Astrocyte of the spinal cord (primary cell): ENCODE data around the gene SYDE1.

Source experiments
- DNase-seq: peaks from one replicate; pipeline ENCODE4 v3.0.0; 2011; ENCODE audit warnings: low read depth, low spot score
- H3K4me3 ChIP-seq: 2 replicates; pipeline ENCODE4 v1.5.1; 2011; ENCODE audit warnings: low read depth, mild to moderate bottlenecking, low read length, moderate library complexity
- in situ Hi-C: cut with HindIII; loops from 2 replicates; pipeline ENCODE4 v1.10.0; 2017; ENCODE audit warnings: low sequenced_read_pairs
- TF ChIP-seq, protein P1 (sequence below): IDR thresholded peaks from 2 replicates; pipeline ENCODE4 v1.5.1; 2012; ENCODE audit warnings: low read depth, mild to moderate bottlenecking, low read length, inconsistent platforms

Gene SYDE1

DNA sequence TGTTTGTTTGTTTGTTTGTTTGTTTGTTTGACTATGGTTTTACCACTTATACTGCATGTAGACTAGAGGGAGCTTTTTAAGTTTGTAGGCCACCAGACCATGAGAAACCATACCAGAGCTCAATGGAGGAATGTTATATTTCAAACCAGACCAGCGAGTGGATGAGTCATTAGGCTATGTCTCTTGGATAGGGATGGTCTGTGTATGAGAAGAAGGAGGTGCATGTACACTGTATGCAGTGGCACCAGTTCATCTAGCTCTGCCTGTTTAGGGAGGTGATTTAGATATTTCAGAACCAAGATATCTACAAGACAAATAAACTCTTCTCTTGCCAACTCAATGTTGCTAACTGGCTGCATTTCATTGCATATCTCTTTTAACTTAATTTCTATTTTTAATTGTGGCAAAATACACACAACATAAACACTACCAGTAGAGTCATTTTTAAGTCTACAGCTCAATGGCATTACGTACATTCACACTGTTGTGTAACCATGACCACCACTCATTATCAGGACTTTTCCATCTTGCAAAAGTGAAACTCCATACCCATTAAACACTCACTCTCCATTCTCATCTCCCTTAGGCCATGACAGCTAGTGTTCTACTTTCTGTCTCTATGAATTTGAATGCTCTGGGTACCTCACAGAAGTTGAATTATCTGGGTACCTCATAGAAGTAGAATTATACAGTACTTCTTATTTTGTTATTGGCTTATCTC lies 29.2 kb downstream of the SYDE1 start:
- in situ Hi-C loops: no loop called here
- no peak overlapping the region for H3K4me3 ChIP-seq
- DNase-seq: no peak
- TF ChIP-seq, protein P1, sequence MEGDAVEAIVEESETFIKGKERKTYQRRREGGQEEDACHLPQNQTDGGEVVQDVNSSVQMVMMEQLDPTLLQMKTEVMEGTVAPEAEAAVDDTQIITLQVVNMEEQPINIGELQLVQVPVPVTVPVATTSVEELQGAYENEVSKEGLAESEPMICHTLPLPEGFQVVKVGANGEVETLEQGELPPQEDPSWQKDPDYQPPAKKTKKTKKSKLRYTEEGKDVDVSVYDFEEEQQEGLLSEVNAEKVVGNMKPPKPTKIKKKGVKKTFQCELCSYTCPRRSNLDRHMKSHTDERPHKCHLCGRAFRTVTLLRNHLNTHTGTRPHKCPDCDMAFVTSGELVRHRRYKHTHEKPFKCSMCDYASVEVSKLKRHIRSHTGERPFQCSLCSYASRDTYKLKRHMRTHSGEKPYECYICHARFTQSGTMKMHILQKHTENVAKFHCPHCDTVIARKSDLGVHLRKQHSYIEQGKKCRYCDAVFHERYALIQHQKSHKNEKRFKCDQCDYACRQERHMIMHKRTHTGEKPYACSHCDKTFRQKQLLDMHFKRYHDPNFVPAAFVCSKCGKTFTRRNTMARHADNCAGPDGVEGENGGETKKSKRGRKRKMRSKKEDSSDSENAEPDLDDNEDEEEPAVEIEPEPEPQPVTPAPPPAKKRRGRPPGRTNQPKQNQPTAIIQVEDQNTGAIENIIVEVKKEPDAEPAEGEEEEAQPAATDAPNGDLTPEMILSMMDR: no peak

DNA sequence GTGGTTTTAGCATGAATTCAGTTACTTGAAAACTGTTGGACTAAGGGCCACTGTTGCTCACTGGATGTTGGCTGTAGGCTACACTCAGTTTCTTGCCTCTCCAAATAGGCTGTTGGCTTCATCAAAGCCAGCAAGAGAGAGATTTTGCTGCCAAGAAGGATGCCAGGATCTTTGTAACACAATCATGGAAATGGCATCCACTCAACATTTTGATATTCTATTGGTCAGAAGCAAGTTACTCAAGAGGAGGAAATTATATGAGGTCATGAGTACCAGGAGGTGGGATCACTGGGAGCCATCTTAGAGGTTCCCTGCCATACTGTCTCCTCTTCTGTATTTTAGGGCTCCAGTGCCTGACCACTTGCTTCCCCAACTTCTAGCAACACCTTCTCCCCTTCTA lies 30.6 kb downstream of the SYDE1 start:
- TF ChIP-seq, protein P1: no peak
- DNase-seq: no peak

DNA sequence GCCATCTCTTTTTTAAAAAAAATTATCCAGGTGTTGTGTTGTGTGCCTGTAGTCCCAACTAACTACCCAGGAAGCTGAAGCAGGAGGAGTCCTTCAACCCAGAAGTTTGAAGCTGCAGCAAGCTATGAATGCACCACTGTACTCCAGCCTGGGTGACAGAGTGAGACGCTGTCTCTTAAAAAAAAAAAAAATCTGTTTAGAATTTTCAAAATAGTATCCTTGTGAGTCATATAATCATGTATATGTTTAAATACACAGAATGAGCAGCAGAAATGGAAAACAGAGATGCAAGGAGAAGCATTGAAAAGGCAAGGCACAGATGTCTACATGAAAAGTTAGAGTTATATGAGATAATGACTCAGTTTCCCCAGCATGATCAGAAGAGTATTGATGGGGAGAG lies 31.2 kb downstream of the SYDE1 start:
- no peak for DNase-seq
- TF ChIP-seq, protein P1: no peak
- no peak overlapping the region for H3K4me3 ChIP-seq
- in situ Hi-C loops: no loop called here

More for the DNA sequence above, 30.6 kb downstream of the SYDE1 start:
- H3K4me3 ChIP-seq: no peak overlapping the region
- in situ Hi-C loops: no loop called here

DNA sequence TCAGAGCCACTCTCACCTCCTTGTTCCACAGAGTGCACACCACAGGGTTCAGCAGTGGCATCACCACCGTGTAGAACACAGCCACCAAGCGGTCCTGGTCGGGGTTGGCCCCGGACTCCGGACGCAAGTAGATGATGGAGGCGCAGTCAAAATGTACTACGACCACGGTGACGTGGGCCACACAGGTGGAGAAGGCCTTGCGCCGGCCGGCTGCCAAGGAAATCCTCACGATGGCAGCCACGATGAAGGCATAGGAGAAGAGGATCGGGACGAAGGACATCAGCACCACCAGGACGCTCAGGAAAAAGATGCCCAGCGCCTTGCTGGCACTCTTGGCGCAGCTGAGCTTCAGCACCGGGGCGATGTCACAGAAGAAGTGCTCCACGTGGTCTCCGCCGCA lies 33.9 kb downstream of the SYDE1 start:
- no peak for DNase-seq
- in situ Hi-C loops: no loop called here

DNA sequence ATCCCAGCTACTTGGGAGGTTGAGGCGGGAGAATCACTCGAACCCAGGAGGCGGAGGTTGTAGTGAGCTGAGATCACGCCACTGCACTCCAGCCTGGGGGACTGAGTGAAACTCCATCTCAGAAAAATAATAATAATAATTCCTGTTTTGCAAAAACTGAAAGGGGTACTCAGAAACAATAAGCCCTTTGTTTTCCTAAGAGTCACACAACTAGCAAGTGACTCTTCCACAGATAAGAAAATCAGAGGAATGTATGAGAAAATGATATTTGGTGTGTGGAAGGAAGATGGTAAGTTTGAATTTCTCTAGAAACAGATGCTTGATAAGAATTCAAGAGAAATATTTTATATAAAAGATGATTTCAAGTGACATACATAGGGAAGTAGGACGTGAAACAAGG lies 35.1 kb downstream of the SYDE1 start:
- TF ChIP-seq, protein P1: no peak
- H3K4me3 ChIP-seq: no peak overlapping the region
- no peak for DNase-seq
- in situ Hi-C loops: no loop called here

More for the DNA sequence above, 33.9 kb downstream of the SYDE1 start:
- H3K4me3 ChIP-seq: no peak overlapping the region
- TF ChIP-seq, protein P1: no peak

DNA sequence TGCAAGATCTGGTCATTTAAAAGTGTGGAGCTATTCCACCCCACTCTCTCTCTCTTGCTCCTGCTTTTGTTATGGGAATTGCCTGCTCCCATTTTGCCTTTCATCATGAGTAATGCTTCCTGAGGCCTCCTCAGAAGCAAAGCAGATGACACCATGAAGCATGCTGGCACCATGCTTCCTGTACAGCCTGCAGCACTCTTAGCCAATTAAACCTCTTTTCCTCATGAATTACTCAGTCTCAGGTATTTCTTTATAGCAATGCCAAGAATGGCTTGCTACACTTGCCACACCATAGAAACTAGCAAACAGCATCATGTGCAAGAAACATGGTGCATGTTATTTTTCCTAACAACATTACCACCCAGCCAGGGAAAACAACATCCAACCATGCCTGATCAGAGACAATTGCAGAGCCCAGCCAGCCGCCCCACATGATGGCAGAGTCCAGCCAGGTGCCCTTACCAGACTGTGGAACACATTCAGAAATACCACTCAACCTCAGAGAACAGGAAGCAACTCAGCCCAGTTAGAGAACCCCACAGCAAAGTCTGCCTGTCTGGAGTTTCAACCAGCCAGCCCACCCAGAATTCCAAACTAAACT lies 36.9 kb downstream of the SYDE1 start:
- DNase-seq: no peak
- in situ Hi-C loops: no loop called here
- TF ChIP-seq, protein P1: no peak
- H3K4me3 ChIP-seq: no peak overlapping the region
